Subcutaneous adipose tissue (tissue), 4 donors: ENCODE measurements around the gene DNM2. TPM values are rescaled to one million over a fixed set of nuclear protein-coding genes. Genes with fewer than 3 reads are reported as not detected.

ENCODE experiments used
- total RNA-seq, 4 donors: library from RNA; depleted of rRNA; stranded (reverse); fragments of >200 nt; gene quantifications; one replicate each; pipeline ENCODE4 v1.1.0, GENCODE V29; 2016
- TF ChIP-seq, protein P1 (sequence below): fragments of 450-650 bp; IDR thresholded peaks from one replicate; pipeline ENCODE4 v1.5.1; 2016; ENCODE audit warnings: low read depth, mild to moderate bottlenecking, control low read depth, antibody characterized with exemption, moderate library complexity

Gene DNM2
- total RNA-seq, 4 donors from 2014 or later = 63.9 to 140 (median 91.5) TPM

DNA sequence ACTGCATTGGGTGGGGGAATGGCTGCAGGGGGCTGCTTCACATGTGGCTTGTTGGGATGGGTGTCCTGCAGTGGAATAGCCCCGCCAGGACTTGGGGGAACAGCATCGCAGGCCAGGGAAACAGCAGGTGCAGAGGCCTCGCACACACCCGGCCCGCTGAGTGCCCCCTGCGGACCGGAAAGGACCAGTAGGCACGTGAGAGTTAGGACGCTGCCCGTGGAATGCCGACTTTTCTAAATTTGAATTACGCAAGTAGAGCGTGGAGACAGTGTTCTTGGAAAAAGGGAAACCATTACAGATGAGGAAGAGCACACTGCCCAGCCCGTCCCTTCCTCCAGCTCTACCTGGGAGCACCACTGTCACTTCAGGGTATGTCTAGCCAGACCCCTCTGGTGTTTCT, 11.5 kb downstream of the DNM2 start:
- TF ChIP-seq, protein P1, sequence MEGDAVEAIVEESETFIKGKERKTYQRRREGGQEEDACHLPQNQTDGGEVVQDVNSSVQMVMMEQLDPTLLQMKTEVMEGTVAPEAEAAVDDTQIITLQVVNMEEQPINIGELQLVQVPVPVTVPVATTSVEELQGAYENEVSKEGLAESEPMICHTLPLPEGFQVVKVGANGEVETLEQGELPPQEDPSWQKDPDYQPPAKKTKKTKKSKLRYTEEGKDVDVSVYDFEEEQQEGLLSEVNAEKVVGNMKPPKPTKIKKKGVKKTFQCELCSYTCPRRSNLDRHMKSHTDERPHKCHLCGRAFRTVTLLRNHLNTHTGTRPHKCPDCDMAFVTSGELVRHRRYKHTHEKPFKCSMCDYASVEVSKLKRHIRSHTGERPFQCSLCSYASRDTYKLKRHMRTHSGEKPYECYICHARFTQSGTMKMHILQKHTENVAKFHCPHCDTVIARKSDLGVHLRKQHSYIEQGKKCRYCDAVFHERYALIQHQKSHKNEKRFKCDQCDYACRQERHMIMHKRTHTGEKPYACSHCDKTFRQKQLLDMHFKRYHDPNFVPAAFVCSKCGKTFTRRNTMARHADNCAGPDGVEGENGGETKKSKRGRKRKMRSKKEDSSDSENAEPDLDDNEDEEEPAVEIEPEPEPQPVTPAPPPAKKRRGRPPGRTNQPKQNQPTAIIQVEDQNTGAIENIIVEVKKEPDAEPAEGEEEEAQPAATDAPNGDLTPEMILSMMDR = no peak

DNA sequence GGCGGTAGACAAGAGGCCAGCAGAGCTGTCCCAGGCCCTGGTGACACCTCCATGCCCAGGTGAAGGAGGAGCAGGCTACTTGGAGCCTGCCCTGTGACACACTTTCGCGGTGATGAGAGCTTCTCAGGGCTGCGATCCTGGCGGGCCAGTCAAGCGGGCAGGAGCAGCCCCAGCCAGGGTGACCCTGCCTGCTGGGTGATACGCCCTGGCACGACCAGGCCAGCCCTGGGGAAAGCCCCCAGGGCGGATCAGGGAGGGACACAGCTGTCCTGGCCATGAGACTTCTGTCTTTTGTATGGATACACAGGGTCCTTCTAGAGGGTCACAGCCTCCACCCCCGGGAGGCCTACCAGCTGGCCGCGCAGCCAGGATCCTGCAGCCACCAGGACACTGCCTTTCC, 13.1 kb downstream of the DNM2 start:
- TF ChIP-seq, protein P1 = no peak

DNA sequence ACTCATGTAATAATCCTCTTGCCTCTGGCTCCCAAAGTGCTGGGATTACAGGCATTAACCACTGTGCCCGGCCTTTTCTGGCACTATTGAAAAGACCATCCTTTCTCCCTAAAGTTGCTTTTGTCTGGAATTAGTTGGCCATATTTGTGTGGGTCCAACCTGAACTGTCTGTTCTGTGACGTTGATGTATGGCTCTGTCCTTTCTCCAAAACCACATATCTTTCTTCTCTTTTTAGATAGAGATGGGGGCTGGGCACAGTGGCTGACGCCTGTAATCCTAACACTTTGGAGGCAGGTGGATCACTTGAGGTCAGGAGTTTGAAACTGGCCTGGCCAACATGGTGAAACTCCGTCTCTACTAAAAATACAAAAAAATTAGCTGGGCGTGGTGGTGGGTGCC, 17.9 kb downstream of the DNM2 start:
- TF ChIP-seq, protein P1 = no peak

DNA sequence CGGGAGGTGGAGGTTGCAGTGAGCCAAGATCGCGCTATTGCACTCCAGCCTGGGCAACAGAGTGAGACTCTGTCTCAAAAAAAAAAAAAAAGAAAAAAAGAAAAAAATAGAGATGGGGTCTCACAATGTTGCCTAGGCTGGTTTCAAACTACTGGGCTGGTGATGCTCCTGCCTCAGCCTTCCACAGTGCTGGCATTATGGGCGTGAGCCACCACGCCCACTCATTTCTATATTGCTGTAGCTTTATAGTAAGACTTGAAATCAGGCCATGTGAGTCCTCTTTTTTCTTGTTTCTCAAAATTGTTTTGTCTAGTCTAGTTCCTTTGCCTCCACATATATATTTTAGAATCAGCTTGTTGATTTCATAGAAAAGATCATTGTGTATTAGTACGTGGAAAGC, 18.3 kb downstream of the DNM2 start:
- TF ChIP-seq, protein P1 = no peak

DNA sequence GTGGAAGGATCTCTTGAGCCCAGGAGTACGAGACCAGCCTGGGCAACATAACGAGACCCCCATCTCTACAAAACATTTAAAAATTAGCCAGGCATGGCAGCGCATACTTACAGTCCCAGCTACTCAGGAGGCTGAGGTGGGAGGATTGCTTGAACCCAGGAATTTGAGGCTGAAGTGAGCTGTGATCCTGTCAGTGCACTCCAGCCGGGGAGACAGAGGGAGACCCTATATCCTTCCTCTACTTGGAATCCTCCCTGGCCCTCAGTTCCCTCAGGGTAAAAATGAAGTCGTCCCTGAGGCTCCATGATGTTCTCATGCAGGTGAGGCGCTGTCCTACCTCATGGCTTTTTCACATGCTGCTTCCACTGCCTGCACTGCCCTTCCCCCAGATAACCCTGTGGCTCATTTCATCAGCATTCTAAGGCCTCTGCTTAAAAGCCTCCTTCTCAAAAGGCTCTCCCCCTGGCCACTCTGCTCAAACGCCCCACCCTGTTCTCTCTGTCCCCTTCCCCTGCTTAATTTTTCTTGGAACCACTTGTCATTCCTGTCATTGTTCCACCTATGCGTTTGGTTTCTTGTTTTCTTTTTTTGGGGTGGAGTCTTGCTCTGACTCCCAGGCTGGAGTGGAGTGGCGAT, 19.2 kb downstream of the DNM2 start:
- TF ChIP-seq, protein P1 = no peak

DNA sequence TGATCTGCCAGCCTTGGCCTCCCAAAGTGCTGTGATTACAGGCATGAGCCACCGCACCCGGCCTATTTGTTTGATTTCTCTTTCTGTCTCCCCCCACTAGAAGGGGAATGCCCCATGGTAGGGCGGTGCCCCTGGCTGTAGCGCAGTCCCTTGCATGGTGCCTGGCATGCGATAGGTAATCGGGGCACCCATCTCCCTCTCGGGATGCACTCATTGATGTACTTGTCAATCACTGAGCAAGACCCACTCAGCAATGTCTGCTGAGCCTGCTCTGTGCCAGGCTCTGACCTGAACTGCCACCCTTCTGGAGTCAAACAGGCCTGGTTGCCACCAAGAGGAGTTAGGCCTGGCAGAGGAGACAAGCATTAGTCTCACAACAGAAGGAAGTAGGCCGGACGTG, 19.8 kb downstream of the DNM2 start:
- TF ChIP-seq, protein P1 = no peak

DNA sequence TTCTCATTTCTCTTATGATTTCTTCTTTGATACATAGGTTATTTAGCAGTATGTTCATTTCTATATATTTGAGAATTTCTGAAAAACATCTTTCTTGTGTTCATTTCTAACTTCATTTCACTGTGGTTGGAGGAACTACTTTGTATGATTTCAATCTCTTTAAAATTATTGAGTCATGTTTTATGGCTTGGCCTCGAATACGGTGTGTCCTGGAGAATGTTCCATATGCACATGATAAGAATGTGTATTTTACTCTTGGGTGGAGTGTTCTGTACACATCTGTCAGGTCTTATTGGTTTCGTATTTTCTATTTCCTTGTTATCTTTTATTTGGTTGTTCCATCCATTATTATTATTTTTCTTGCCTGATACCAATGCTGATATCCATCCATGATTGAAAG, 22.9 kb downstream of the DNM2 start:
- TF ChIP-seq, protein P1 = no peak
